Neural cell (in vitro differentiated cells): Measurements from ENCODE around the gene CHRDL2.

ENCODE experiments used
- EP300 ChIP-seq: fragments of 450-650 bp; conservative IDR thresholded peaks from 2 replicates; pipeline ENCODE4 v1.6.1; 2014; ENCODE audit warnings: antibody characterized with exemption, mild to moderate bottlenecking, moderate library complexity; ENCODE audit not compliant: poor library complexity, severe bottlenecking
- EZH2 ChIP-seq: fragments of 200-600, 300-800 bp; shearing (Covaris generic), sonication (generic); IDR thresholded peaks from 2 replicates; pipeline ENCODE4 v1.6.1; 2014; ENCODE audit warnings: antibody characterized with exemption, low read length, borderline replicate concordance, mild to moderate bottlenecking; ENCODE audit not compliant: insufficient read depth, poor library complexity, severe bottlenecking
- MXI1 ChIP-seq: fragments of 450-650 bp; conservative IDR thresholded peaks from 2 replicates; pipeline ENCODE4 v1.6.1; 2014; ENCODE audit warnings: antibody characterized with exemption, mild to moderate bottlenecking; ENCODE audit not compliant: poor library complexity, severe bottlenecking
- POLR2AphosphoS5 ChIP-seq: IDR thresholded peaks from 2 replicates; pipeline ENCODE4 v1.6.1; 2012
- SMC3 ChIP-seq: fragments of 450-650 bp; conservative IDR thresholded peaks from 2 replicates; pipeline ENCODE4 v1.6.1; 2014; ENCODE audit warnings: antibody characterized with exemption, mild to moderate bottlenecking, moderate library complexity; ENCODE audit not compliant: poor library complexity
- TAF1 ChIP-seq: IDR thresholded peaks from 2 replicates; pipeline ENCODE4 v1.6.1; 2012; ENCODE audit warnings: low read depth
- TF ChIP-seq, protein P1 (sequence below): fragments of 450-650 bp; IDR thresholded peaks from 2 replicates; pipeline ENCODE4 v1.5.1; 2014; ENCODE audit warnings: antibody characterized with exemption, mild to moderate bottlenecking, moderate library complexity; ENCODE audit not compliant: poor library complexity, severe bottlenecking

DNA sequence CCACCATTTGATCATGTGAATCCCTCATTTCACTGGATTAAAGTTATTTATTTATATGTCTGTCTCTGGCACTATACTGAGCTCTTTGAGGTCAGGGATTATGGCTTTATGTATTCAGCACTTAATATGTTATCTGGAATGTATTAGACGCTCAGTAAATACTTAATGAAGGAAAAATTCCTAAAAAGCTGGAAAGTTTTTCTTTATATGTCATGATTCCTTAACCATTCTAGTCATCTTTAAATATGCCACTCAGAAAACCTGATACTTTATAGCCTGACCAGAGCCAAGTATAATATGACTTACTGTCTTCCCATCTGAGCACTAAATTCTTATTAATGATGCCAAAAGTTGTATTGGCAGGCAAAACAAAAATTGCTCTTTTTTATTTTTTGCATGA is 44.5 kb upstream of the CHRDL2 start:
- TF ChIP-seq, protein P1, sequence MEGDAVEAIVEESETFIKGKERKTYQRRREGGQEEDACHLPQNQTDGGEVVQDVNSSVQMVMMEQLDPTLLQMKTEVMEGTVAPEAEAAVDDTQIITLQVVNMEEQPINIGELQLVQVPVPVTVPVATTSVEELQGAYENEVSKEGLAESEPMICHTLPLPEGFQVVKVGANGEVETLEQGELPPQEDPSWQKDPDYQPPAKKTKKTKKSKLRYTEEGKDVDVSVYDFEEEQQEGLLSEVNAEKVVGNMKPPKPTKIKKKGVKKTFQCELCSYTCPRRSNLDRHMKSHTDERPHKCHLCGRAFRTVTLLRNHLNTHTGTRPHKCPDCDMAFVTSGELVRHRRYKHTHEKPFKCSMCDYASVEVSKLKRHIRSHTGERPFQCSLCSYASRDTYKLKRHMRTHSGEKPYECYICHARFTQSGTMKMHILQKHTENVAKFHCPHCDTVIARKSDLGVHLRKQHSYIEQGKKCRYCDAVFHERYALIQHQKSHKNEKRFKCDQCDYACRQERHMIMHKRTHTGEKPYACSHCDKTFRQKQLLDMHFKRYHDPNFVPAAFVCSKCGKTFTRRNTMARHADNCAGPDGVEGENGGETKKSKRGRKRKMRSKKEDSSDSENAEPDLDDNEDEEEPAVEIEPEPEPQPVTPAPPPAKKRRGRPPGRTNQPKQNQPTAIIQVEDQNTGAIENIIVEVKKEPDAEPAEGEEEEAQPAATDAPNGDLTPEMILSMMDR, result no peak
- TF ChIP-seq EZH2, result no peak
- no peak for TF ChIP-seq EP300
- TF ChIP-seq TAF1, result no peak
- TF ChIP-seq SMC3, result no peak
- no peak for TF ChIP-seq POLR2AphosphoS5
- TF ChIP-seq MXI1, result no peak
